ENCODE results near the gene CYFIP2. TPM values are rescaled to one million over a fixed set of nuclear protein-coding genes. Genes with fewer than 3 reads are reported as not detected.

CYFIP2 gene
- total RNA-seq, 1 experiment from 2014 or later: 95.3 TPM

DNA sequence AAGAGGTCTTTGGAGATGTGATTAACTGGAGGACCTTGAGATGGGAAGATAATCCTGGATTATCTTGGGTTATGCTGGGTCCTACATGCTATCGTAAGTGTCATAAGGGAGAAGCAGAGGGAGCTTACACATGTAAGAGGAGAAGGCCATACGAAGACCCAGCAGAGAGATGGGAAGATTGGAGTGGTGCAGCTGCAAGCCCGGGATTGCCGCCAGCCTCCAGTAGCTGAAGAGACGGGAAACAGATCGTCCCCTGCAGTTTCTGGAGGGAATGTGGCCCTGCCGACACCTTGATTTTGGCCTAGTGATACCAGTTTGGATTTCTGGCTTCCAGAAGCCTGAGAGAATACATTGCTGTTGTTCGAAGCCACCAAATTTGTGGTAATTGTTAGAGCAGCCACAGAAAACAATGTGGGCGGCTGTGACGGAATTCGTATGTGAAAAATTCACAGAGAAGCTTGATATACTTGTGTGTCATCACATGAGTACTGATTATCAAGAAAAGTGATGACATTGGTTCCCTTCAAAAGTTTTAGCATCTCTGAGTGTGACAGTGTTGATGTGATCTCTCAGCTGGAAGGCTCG, 86.9 kb downstream of the CYFIP2 start (continued):
- TF ChIP-seq, protein P1, sequence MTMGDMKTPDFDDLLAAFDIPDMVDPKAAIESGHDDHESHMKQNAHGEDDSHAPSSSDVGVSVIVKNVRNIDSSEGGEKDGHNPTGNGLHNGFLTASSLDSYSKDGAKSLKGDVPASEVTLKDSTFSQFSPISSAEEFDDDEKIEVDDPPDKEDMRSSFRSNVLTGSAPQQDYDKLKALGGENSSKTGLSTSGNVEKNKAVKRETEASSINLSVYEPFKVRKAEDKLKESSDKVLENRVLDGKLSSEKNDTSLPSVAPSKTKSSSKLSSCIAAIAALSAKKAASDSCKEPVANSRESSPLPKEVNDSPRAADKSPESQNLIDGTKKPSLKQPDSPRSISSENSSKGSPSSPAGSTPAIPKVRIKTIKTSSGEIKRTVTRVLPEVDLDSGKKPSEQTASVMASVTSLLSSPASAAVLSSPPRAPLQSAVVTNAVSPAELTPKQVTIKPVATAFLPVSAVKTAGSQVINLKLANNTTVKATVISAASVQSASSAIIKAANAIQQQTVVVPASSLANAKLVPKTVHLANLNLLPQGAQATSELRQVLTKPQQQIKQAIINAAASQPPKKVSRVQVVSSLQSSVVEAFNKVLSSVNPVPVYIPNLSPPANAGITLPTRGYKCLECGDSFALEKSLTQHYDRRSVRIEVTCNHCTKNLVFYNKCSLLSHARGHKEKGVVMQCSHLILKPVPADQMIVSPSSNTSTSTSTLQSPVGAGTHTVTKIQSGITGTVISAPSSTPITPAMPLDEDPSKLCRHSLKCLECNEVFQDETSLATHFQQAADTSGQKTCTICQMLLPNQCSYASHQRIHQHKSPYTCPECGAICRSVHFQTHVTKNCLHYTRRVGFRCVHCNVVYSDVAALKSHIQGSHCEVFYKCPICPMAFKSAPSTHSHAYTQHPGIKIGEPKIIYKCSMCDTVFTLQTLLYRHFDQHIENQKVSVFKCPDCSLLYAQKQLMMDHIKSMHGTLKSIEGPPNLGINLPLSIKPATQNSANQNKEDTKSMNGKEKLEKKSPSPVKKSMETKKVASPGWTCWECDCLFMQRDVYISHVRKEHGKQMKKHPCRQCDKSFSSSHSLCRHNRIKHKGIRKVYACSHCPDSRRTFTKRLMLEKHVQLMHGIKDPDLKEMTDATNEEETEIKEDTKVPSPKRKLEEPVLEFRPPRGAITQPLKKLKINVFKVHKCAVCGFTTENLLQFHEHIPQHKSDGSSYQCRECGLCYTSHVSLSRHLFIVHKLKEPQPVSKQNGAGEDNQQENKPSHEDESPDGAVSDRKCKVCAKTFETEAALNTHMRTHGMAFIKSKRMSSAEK (CRISPR knock-in tag; IDR thresholded peaks at IDR 0.05; ENCODE audit: borderline replicate concordance): no peak

DNA sequence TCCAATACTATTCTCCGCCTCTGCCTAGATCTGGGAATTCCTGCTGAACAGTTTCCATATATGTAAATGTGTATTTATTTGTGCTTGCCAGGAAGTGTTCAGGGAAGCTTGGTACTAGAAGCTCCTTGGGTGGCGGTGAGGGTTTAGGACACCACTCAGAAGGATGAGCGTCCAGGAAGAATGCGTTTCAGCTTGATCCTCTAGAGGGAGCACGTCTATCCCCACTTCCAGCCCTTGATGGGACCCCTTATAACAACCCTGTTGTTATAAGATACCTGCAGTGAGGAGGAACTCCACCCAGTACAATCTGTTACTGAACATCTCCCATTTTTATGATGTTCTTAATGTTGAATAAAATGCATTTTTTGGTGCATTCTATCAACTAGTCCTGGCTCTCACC, 88.9 kb downstream of the CYFIP2 start:
- TF ChIP-seq, protein P2, sequence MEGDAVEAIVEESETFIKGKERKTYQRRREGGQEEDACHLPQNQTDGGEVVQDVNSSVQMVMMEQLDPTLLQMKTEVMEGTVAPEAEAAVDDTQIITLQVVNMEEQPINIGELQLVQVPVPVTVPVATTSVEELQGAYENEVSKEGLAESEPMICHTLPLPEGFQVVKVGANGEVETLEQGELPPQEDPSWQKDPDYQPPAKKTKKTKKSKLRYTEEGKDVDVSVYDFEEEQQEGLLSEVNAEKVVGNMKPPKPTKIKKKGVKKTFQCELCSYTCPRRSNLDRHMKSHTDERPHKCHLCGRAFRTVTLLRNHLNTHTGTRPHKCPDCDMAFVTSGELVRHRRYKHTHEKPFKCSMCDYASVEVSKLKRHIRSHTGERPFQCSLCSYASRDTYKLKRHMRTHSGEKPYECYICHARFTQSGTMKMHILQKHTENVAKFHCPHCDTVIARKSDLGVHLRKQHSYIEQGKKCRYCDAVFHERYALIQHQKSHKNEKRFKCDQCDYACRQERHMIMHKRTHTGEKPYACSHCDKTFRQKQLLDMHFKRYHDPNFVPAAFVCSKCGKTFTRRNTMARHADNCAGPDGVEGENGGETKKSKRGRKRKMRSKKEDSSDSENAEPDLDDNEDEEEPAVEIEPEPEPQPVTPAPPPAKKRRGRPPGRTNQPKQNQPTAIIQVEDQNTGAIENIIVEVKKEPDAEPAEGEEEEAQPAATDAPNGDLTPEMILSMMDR (IDR thresholded peaks at IDR 0.05): peak; percentile 53
- no peak for TF ChIP-seq EMX1 (CRISPR knock-in tag; IDR thresholded peaks at IDR 0.05)
- no peak for TF ChIP-seq TEAD4 (CRISPR knock-in tag; IDR thresholded peaks at IDR 0.05)
- no peak for TF ChIP-seq ZNF263 (CRISPR knock-in tag; IDR thresholded peaks at IDR 0.05; ENCODE audit: low read depth)
- TF ChIP-seq, protein P3, sequence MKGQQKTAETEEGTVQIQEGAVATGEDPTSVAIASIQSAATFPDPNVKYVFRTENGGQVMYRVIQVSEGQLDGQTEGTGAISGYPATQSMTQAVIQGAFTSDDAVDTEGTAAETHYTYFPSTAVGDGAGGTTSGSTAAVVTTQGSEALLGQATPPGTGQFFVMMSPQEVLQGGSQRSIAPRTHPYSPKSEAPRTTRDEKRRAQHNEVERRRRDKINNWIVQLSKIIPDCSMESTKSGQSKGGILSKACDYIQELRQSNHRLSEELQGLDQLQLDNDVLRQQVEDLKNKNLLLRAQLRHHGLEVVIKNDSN (CRISPR knock-in tag; IDR thresholded peaks at IDR 0.05): no peak
- no peak for TF ChIP-seq ZNF416 (CRISPR knock-in tag; IDR thresholded peaks at IDR 0.05)
- TF ChIP-seq OVOL2 (CRISPR knock-in tag; IDR thresholded peaks at IDR 0.05; ENCODE audit: borderline replicate concordance): no peak
- CTCF ChIA-PET: interaction anchor here (0.6 to 4.5 kb wide), 25 partner anchors 9 to 389 kb away, joined by 3 to 37 read pairs (median 4); partner anchors contain the start of genes LSM11, MED7 and THG1L
- Mint-ChIP-seq H3K36me3 (peaks cover 13% of the 10 kb centered on the region; the same call in 1 of the 2 replicates), H3K4me3 (no peak overlapping the region), H3K27ac (no peak overlapping the region), H3K9me3 (no peaks in the 10 kb centered on the region), H3K27me3 (ENCODE audit: low read depth) (no peaks in the 10 kb centered on the region), H3K4me1 (peaks cover 2% of the 10 kb centered on the region; the same call in 1 of the 2 replicates)
- POLR2A ChIA-PET: no interaction called here
- DNase-seq (ENCODE audit: low spot score) (peak; percentile 42), ATAC-seq (peak; percentile 99)

DNA sequence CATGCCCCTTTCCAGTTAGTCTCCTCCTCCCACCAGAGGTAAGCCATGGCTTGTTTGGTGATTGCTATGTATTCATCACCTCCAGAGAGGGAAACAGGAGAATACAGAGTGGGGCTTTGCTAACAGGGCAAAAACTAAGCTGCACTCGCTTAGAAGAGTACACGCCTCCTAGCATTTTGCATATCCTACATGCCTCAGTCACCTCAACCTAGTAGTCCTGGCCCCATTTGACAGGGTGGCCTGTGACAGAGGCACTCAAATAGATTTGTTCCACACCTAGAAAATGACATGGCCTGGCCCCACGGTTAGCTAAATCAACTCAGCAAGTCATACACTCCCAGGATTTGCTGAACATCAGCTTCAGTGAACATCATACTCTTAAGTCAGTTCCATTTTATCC, 90.7 kb downstream of the CYFIP2 start:
- CTCF ChIA-PET: interaction anchor here (2.2 to 4.5 kb wide), 5 partner anchors 14 to 115 kb away, joined by 10 to 37 read pairs (median 17); no protein-coding TSS in a partner anchor
- Mint-ChIP-seq H3K4me3 (no peak overlapping the region), H3K36me3 (peaks cover 23% of the 10 kb centered on the region), H3K4me1 (peaks cover 2% of the 10 kb centered on the region; the same call in 1 of the 2 replicates), H3K27me3 (ENCODE audit: low read depth) (no peaks in the 10 kb centered on the region), H3K27ac (no peak overlapping the region), H3K9me3 (no peaks in the 10 kb centered on the region)
- POLR2A ChIA-PET: no interaction called here
- DNase-seq (ENCODE audit: low spot score): no peak
- ATAC-seq: no peak
- TF ChIP-seq, protein P4, sequence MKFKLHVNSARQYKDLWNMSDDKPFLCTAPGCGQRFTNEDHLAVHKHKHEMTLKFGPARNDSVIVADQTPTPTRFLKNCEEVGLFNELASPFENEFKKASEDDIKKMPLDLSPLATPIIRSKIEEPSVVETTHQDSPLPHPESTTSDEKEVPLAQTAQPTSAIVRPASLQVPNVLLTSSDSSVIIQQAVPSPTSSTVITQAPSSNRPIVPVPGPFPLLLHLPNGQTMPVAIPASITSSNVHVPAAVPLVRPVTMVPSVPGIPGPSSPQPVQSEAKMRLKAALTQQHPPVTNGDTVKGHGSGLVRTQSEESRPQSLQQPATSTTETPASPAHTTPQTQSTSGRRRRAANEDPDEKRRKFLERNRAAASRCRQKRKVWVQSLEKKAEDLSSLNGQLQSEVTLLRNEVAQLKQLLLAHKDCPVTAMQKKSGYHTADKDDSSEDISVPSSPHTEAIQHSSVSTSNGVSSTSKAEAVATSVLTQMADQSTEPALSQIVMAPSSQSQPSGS (CRISPR knock-in tag; IDR thresholded peaks at IDR 0.05; ENCODE audit: borderline replicate concordance, low read depth): no peak
- TF ChIP-seq, protein P2 (IDR thresholded peaks at IDR 0.05): no peak
- TF ChIP-seq IRF2 (CRISPR knock-in tag; IDR thresholded peaks at IDR 0.05; ENCODE audit: borderline replicate concordance, low read depth) (no peak), RELA (CRISPR knock-in tag; IDR thresholded peaks at IDR 0.05; ENCODE audit: borderline replicate concordance) (no peak), GABPB1 (CRISPR knock-in tag; IDR thresholded peaks at IDR 0.05) (no peak), ZNF416 (CRISPR knock-in tag; IDR thresholded peaks at IDR 0.05) (no peak), ZNF138 (CRISPR knock-in tag; conservative IDR thresholded peaks at IDR 0.05) (no peak), ZNF317 (CRISPR knock-in tag; IDR thresholded peaks at IDR 0.05; ENCODE audit: borderline replicate concordance, low read depth) (no peak), TCF7 (CRISPR knock-in tag; IDR thresholded peaks at IDR 0.05; ENCODE audit: low read depth) (no peak)
- TF ChIP-seq, protein P5, sequence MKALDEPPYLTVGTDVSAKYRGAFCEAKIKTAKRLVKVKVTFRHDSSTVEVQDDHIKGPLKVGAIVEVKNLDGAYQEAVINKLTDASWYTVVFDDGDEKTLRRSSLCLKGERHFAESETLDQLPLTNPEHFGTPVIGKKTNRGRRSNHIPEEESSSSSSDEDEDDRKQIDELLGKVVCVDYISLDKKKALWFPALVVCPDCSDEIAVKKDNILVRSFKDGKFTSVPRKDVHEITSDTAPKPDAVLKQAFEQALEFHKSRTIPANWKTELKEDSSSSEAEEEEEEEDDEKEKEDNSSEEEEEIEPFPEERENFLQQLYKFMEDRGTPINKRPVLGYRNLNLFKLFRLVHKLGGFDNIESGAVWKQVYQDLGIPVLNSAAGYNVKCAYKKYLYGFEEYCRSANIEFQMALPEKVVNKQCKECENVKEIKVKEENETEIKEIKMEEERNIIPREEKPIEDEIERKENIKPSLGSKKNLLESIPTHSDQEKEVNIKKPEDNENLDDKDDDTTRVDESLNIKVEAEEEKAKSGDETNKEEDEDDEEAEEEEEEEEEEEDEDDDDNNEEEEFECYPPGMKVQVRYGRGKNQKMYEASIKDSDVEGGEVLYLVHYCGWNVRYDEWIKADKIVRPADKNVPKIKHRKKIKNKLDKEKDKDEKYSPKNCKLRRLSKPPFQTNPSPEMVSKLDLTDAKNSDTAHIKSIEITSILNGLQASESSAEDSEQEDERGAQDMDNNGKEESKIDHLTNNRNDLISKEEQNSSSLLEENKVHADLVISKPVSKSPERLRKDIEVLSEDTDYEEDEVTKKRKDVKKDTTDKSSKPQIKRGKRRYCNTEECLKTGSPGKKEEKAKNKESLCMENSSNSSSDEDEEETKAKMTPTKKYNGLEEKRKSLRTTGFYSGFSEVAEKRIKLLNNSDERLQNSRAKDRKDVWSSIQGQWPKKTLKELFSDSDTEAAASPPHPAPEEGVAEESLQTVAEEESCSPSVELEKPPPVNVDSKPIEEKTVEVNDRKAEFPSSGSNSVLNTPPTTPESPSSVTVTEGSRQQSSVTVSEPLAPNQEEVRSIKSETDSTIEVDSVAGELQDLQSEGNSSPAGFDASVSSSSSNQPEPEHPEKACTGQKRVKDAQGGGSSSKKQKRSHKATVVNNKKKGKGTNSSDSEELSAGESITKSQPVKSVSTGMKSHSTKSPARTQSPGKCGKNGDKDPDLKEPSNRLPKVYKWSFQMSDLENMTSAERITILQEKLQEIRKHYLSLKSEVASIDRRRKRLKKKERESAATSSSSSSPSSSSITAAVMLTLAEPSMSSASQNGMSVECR (CRISPR knock-in tag; IDR thresholded peaks at IDR 0.05; ENCODE audit: borderline replicate concordance): no peak

Measured in WTC11 (cell line).